T-helper 2 cell treated with Interferon-gamma antibody and Interleukin-4, amounts not matched to agents 100 ng/mL and 5 ng/mL, for 36 hours (primary cell): ENCODE results near the gene ANKRD9. TPM values are rescaled to one million over a fixed set of nuclear protein-coding genes. Genes with fewer than 3 reads are reported as not detected.
"Not testable (repeated sequence)": the region's sequence is repeated elsewhere in the genome, so short reads cannot be mapped to it uniquely, and the experiment has no call there.

ENCODE experiments used
- intact Hi-C: fragments of 100-400 bp; cut with micrococcal nuclease; formaldehyde crosslinking; loops from one replicate; pipeline ENCODE4 v1.15.1; 2023
- total RNA-seq: library from RNA; stranded (reverse); gene quantifications from 2 replicates; pipeline ENCODE4 v1.2.3, GENCODE V29; 2022

ANKRD9 gene, protein sequence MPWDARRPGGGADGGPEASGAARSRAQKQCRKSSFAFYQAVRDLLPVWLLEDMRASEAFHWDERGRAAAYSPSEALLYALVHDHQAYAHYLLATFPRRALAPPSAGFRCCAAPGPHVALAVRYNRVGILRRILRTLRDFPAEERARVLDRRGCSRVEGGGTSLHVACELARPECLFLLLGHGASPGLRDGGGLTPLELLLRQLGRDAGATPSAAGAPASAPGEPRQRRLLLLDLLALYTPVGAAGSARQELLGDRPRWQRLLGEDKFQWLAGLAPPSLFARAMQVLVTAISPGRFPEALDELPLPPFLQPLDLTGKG
- 7.6 and 9.0 TPM in 2 replicates for total RNA-seq

GRCh38 chr14:102509746-102510615 is at the start of gene ANKRD9:
TSS of gene ANKRD9 (minus strand) at chr14:102509776. CDS start at chr14:102507889, 1,887 bp downstream.
- intact Hi-C loops = loop anchor here (1.0 kb wide), 1 partner anchor 14 kb away; no protein-coding TSS in a partner anchor

GRCh38 chr14:102558556-102558955 is 49.0 kb upstream of the ANKRD9 start:
- intact Hi-C loops = no loop called here

- intact Hi-C loops = no loop called here
These were observed 48.1 kb upstream of the ANKRD9 start for GRCh38 chr14:102557434-102558226.

- intact Hi-C loops = no loop called here
These were observed 46.6 kb upstream of the ANKRD9 start for GRCh38 chr14:102556098-102556677.

DNA sequence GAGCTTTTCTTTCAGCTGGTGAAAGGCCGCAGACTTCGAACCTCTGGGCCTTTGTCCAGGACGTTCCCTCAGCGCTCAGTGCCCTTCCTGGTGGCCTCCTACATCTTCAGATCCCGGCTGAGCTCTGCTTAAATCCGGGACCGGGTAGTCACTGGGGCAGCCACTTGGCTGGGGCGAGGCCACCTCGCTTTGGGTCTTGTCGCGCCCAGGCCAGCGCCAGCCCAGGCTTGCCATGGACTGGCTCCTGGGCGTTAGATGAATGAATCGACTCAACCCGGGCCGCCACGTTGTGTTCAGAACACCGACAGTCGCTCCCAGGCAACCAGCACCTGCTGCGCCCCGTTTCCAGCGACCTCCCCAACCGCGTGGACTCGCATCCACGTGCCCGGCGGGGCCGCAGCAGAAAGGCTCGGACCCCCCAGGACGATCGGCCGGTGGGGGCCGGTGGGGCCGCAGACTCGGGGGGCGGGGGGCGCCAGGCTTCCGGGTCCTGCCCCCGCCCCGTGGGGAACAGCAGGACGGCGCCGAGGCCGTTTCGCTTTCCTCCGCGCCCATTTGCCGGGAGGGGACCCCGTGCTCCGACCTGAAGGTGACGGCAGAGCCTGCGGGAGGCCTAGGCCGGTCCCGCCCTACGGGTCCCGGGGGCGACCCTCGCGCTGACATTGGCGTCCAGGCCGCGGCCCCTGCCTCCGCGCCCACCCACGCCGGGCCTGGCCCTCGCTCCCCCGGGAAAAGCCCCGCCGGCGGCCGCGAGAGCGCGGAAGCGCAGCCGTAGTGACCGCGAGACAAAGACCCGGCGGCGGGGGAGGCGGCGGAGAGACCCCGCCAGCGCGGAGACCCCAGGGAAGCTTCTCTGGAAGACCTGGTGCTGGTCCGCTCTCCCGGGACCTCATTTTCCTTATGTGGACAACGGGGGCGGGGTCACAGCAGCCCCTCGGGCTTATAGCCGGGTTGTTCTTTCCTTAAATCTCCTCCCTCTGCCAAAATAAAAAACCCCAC is 45.5 kb upstream of the ANKRD9 start:
- intact Hi-C loops = loop anchor here (2.0 kb wide), 1 partner anchor 38 kb away; the partner anchor contains the start of gene RCOR1

DNA sequence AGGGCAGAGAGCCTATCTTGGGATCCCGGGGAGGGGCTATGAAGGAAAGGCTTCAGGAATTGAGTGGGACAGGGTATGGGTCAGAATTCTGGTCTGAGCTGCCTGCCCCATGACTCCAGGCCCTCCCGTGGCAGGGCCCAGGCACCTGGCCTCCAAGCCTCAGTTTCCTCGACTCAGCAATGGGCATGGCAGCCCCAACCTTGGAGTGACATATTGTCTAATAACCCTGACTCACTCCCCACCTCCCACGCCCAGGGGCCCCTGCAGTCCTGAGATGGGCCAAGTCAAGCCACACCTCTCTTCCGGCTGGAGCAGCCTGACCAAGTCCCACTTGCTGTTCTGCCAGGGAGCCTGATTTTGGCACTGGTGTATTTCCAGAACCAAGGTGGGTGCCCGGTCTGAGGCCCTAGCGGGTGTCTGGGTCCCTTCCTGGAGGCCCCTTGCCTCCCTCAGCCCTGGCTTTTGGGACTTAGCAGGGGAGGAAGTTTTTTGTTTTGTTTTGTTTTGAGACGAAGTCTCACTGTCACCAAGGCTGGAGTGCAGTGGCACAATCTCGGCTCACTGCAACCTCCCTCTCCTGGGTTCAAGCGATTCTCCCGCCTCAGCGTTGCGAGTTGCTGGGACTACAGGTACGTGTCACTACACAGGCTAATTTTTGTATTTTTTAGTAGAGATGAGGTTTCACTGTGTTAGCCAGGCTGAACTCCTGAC is 42.6 kb upstream of the ANKRD9 start:
- intact Hi-C loops = no loop called here

- intact Hi-C loops = not testable (repeated sequence)
These were observed 41.4 kb upstream of the ANKRD9 start for GRCh38 chr14:102550927-102551401.

DNA sequence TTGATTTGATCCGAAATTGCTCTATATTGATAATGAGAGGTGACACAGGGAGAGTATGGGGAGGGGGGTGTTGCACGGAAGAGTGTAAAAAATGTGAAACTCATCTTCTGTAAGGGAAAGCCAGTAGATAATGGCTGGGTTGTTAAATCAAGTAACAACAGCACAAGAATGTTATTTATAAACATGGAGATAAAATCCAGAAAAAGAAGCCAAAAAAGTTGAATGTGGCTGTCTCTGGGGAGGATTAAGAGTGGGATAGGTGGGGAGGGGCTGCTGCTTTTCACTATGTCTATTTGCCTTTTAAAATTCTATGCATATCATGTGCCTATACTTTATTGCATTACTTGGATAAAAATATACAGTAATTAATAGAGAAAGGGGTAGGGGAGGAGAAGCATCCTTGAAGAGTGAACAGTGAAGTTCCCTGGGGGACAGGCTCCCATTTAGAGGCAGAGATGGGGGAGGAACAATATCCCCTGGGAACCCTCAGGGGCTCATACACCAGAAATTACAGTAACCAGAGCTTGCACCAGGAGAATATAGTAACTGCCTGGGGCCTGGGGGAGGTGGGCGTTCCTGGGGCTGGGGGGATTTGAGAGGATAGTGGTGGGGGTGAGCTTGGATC is 39.2 kb upstream of the ANKRD9 start:
- intact Hi-C loops = no loop called here

DNA sequence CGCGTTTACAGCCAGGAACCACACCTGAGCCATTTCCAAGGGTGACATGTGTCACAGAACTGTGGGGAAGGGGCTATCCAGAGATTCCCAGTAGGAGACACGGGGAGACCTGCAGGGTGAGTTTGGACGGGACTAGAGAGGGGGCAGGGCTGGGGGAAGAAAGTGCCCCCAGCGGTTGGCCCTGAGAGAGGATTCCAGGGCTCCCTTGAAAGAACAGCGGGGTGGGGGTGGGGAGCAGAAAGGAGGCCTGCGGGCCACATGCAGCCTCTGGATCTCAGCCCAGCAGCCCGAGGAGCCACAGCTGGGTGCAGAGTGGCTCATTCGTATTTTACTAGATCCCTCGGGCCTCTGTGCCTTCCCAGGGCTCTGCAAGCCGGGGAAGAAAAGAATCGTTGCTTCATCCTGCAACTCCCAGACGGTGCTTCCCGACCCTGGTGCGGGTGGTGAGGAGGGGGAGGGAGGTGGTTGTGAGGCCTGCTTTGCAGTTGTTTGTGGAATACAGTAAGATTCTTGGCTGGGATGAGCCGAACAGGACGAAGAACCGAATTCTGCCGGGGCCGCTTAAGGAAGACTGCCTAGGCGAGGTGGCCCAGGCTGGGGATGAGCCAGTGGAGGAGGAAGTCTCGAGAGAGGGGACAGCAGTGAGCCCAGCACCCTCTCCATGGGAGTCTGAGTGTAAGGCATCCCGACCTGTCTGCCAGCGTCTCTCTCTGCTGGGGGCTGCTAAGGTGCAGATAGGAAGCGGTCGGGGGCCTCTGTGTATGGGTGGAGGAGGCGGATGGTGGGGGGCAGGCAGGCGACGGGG is 36.1 kb upstream of the ANKRD9 start:
- intact Hi-C loops = no loop called here

DNA sequence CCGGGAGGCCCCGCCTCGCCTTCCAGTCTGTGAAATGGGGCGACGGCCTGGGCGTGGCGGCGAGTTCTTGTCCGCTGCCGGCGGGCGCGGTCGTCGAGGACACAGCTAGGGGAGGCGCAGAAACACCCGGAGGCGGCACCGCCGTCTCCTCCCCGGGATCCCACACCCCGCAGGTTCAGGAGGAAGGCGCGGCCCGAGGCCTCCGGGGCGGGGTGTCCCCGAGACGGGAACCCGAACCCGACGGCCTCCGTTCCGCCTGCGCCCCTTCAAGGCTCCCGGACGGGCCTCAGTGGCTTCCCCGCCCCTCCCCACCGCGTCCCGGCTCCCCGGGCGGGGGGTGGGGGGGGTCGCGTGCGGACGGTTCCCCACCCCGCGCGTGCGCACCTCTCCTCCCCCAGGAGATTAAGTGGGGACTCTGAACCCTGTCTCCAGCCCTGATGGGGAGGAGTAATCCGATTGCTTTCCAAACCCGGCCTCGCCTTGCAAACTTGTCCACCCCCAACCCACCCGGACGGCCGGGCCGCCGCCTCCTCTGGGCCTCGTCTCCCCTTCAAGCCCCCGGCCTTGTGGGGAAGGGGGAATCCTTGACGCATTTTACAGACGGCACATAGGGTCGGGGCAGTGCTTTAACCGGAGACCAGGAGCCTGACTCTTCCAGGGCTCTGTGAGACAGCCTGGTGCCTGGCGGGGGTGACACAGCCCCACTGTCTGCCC is 35.3 kb upstream of the ANKRD9 start:
- intact Hi-C loops = no loop called here

GRCh38 chr14:102544046-102544746 is 34.6 kb upstream of the ANKRD9 start:
- intact Hi-C loops = no loop called here

DNA sequence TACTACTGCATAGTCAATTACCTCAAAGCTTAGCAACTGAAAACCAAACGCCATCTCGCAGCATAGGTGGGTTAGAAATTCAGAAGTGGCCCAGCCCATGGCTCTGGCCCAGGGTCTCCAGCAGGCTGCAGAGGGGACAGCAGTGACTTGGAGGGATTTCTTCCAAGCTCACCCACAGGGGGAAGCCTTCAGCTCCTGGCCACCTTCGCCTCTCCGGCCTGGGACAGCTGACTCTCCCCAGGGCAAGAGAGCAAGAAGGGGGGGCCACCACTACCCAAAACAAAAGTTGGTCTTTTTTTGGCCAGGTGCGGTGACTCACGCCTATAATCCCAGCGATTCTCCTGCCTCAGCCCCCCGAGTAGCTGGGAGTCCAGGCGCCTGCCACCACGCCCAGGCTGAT is 32.2 kb upstream of the ANKRD9 start:
- intact Hi-C loops = no loop called here

DNA sequence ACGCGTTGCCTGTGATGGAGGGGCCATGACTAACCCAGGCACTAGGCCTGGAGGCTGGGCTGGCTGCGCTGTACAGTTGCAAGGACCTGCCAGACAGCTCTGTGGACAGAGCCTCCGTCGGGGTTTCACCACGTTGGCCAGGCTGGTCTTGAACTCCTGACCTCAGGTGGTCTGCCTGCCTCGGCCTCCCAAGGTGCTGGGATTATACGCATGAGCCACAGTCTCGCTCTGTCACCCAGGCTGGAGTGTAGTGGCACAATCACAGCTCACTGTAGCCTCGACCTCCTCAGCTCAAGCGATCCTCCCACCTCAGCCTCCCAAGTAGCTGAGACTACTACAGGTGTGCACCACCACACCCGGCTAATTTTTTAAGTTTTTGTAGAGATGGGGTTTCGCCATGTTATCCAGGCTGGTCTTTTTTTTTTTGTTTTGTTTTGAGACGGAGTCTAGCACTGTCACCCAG is 31.5 kb upstream of the ANKRD9 start:
- intact Hi-C loops = not testable (repeated sequence)

- intact Hi-C loops = no loop called here
These were observed 30.9 kb upstream of the ANKRD9 start for GRCh38 chr14:102540315-102541028.

DNA sequence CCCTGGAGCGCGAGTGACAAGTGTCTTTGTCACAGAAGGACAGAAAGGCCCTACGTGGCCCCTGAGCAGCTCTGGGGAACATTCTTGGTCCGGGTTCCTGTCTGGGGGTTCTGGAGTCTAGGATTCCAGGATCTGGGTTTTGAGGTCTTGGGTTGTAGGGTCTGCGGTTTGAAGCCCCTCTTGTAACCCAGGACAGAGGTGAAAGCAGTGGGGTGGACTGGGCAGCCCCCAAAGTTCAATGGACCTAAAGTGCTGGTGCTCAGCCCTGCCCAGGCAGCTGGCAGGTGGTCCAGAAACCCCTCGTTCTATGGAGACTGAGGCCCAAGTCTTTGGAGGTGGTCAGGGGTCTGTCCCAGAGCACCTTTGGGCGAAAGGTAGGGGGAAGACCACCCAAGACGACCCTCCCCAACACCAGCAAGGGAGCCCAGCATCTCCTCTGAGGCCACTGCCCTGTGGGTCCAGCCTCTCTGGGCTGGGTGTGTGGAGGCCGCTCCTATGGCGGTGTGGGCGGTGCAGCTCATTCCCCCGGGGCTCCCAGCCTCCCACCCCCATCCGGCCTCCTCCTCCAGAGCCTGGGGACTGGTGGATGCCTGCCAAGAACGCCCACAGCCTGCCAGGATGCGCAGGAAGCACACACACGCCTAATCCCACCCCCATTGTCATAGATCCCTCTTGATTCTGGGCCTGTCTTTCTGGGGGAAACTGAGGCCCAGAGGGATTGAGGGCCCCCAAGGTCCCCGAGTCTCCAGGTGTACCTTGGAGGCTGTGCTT is 30.2 kb upstream of the ANKRD9 start:
- intact Hi-C loops = no loop called here
